Lung (tissue), 12 donors: ENCODE measurements around the gene CIC. TPM values are rescaled to one million over a fixed set of nuclear protein-coding genes. Genes with fewer than 3 reads are reported as not detected.

Source experiments
- ATAC-seq: fragments of 200-7000 bp; cut with Tn5 transposase; one replicate; pipeline ENCODE4 v1.9.1; 2020; ENCODE audit warnings: moderate number of reproducible peaks; ENCODE audit not compliant: insufficient read depth, low FRiP score
- DNase-seq, 3 donors: peaks; one replicate each; pipeline ENCODE4 v3.0.0-alpha.2; 2013 to 2017
- H3K27ac ChIP-seq, 2 donors: one replicate each; pipeline ENCODE4 v1.5.1; 2013; ENCODE audit warnings: mild to moderate bottlenecking in 2 of 2, moderate library complexity in 2 of 2, control low read depth in 1 of 2, inconsistent platforms in 1 of 2, low read depth in 1 of 2, low read length in 1 of 2
- H3K27me3 ChIP-seq, 3 donors: one replicate each; pipeline ENCODE4 v1.5.1; 2013; ENCODE audit warnings: low read length in 2 of 3; ENCODE audit not compliant: control insufficient read depth in 3 of 3, insufficient read depth in 3 of 3
- H3K36me3 ChIP-seq, 4 donors: one replicate each; pipeline ENCODE4 v1.5.1; 2013; ENCODE audit warnings: low read length in 4 of 4, mild to moderate bottlenecking in 1 of 4, moderate library complexity in 1 of 4; ENCODE audit not compliant: control insufficient read depth in 4 of 4, insufficient read depth in 4 of 4
- H3K4me1 ChIP-seq, 5 donors: one replicate each; pipeline ENCODE4 v1.5.1; 2013; ENCODE audit warnings: low read length in 5 of 5, mild to moderate bottlenecking in 2 of 5, moderate library complexity in 1 of 5; ENCODE audit not compliant: control insufficient read depth in 5 of 5, insufficient read depth in 5 of 5
- H3K4me3 ChIP-seq: one replicate; pipeline ENCODE4 v1.5.1; 2013; ENCODE audit warnings: mild to moderate bottlenecking, control low read depth, moderate library complexity
- H3K9ac ChIP-seq, 2 donors: one replicate each; pipeline ENCODE4 v1.5.1; 2013; ENCODE audit warnings: low read length in 2 of 2, control low read depth in 1 of 2; ENCODE audit not compliant: insufficient read depth in 1 of 2
- H3K9me3 ChIP-seq, 4 donors: one replicate each; pipeline ENCODE4 v1.5.1; 2013; ENCODE audit warnings: low read length in 3 of 4, mild to moderate bottlenecking in 1 of 4, moderate library complexity in 1 of 4; ENCODE audit not compliant: control insufficient read depth in 4 of 4, insufficient read depth in 3 of 4
- WGBS, 2 donors: extraction: QIAGEN DNeasy Blood & Tissue Kit; methylation state at CpG; one replicate each; pipeline ENCODE4 v1.1.7; 2013; 5-methylcytosine and 5-hydroxymethylcytosine counted together
- polyA plus RNA-seq, 2 donors: library from polyadenylated mRNA; stranded (reverse); fragments of 200-250 nt; gene quantifications; one replicate each; pipeline ENCODE4 v1.2.1, GENCODE V29; 2013
- total RNA-seq, 2 donors: library from RNA; depleted of rRNA in 1 of 2; stranded (reverse); fragments of >200 nt in 1 of 2; gene quantifications; one replicate each; pipeline ENCODE4 v1.2.1, GENCODE V29; 2014 to 2021
- TF ChIP-seq, protein P1 (sequence below): IDR thresholded peaks from 2 replicates; pipeline ENCODE4 v1.5.1; 2012; ENCODE audit warnings: mild to moderate bottlenecking; ENCODE audit errors: control extremely low read depth, extremely low read depth
- donor health status: control.
- donor health status: control.
- donor health status: Bipolar disorder and iron deficiency.
- donor health status: healthy.
- donor health status: DM: yes; HTN: yes; CAD: no.

CIC gene
- total and polyA plus RNA-seq, 4 donors, result 31.2 to 84.5 (median 40.6) TPM

DNA sequence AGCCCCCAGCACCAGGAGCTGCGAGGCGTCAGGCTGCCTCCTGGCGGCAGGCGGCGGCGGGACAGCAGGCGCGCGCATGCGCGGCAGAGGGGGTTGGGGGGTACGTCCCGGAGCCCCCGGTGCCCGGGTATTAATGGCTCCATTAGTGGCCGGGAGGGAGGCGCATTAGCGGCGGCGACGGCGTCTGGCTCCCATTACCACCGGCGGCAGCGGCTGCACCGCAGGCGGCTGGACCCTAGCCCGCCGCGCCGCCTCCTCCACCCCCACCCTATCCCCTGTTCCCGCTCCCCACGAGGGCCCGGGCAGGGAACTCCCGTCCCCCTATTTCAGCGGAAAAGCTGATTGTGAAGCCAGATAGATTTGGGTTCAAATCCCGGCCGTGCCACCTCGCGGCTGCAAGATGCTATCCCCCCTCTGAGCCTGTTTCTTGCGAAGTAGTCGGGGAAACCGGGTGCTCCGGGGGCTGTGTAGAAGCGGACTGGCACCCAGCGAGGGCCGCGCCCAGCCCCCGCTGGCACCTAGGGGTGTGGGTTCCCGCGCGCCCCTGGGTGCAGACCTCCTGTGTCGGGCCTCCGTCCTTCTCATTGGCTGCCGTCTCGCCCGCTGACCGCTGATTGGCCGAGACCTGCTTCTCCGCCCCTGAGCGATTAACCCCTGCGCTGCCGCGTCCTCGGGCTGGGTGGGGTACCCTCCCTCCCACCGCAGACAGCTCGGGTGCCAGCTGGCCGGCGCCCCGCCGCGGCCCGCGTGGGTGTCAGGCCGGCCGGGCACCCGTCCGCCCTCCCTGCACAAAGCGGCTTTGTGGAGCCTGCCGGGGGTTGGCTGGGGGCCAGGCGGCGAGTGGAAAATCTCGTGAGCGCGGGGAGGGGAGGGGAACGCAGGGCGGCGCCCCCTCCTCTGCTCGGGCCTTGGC, 11.1 kb downstream of the CIC start:
- TF ChIP-seq, protein P1, sequence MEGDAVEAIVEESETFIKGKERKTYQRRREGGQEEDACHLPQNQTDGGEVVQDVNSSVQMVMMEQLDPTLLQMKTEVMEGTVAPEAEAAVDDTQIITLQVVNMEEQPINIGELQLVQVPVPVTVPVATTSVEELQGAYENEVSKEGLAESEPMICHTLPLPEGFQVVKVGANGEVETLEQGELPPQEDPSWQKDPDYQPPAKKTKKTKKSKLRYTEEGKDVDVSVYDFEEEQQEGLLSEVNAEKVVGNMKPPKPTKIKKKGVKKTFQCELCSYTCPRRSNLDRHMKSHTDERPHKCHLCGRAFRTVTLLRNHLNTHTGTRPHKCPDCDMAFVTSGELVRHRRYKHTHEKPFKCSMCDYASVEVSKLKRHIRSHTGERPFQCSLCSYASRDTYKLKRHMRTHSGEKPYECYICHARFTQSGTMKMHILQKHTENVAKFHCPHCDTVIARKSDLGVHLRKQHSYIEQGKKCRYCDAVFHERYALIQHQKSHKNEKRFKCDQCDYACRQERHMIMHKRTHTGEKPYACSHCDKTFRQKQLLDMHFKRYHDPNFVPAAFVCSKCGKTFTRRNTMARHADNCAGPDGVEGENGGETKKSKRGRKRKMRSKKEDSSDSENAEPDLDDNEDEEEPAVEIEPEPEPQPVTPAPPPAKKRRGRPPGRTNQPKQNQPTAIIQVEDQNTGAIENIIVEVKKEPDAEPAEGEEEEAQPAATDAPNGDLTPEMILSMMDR, result peak; percentile 78
- peak overlapping the region; percentile 44 for H3K4me3 ChIP-seq
- H3K9ac ChIP-seq, result peak overlapping the region in 1 of 2 donors; percentile 63
- no peaks in the 10 kb centered on the region for H3K27me3 ChIP-seq
- DNase-seq (peak; percentile 92 to 95 (median 92)), ATAC-seq (peak; percentile 53)
- peaks cover 0 to 10% (median 2%) of the 10 kb centered on the region in 4 donors for H3K36me3 ChIP-seq
- peaks cover 25 to 50% (median 32%) of the 10 kb centered on the region in 5 donors for H3K4me1 ChIP-seq
- peak overlapping the region; percentile 76 to 96 for H3K27ac ChIP-seq
- 0 to 1% methylated on average over 65 to 89 of the region's 89 CpGs for WGBS, 2 donors
- no peaks in the 10 kb centered on the region for H3K9me3 ChIP-seq

GRCh38 chr19:42280815-42281145, 11.7 kb downstream of the CIC start:
- TF ChIP-seq, protein P1, result no peak

GRCh38 chr19:42281146-42281826, 12.2 kb downstream of the CIC start:
- 9% methylated on average over 16 to 25 of the region's 25 CpGs for WGBS, 2 donors
- Histone ChIP-seq H3K9ac (no peak overlapping the region), H3K4me3 (no peak overlapping the region), H3K27me3 (no peaks in the 10 kb centered on the region), H3K36me3 (peaks cover 0 to 4% (median 1%) of the 10 kb centered on the region in 4 donors), H3K27ac (peak overlapping the region; percentile 95 to 96), H3K9me3 (no peaks in the 10 kb centered on the region), H3K4me1 (peaks cover 35 to 61% (median 41%) of the 10 kb centered on the region in 5 donors)
- ATAC-seq (no peak), DNase-seq (peak; percentile 49 to 72 (median 52))
- TF ChIP-seq, protein P1, result no peak

More at GRCh38 chr19:42280815-42281145, 11.7 kb downstream of the CIC start:
- 0 to 1% methylated on average over 19 to 20 of the region's 20 CpGs for WGBS, 2 donors
- no peak for DNase-seq
- H3K9ac ChIP-seq, result no peak overlapping the region
- H3K27me3 ChIP-seq, result no peaks in the 10 kb centered on the region
- H3K9me3 ChIP-seq, result no peaks in the 10 kb centered on the region
- peaks cover 0 to 8% (median 1%) of the 10 kb centered on the region in 4 donors for H3K36me3 ChIP-seq
- H3K4me3 ChIP-seq, result peak overlapping the region; percentile 44
- peak overlapping the region; percentile 76 to 96 for H3K27ac ChIP-seq
- no peak for ATAC-seq
- H3K4me1 ChIP-seq, result peaks cover 31 to 56% (median 37%) of the 10 kb centered on the region in 5 donors
